Pancreas (tissue), 10 donors: ENCODE data around the gene CGRRF1. TPM values are rescaled to one million over a fixed set of nuclear protein-coding genes. Genes with fewer than 3 reads are reported as not detected.

Experiments
- ATAC-seq, 4 donors: fragments of 200-7000 bp; cut with Tn5 transposase; one replicate each; pipeline versions ENCODE4 v1.8.0 to v1.9.1; 2020; ENCODE audit warnings: mild to moderate bottlenecking in 4 of 4, moderate library complexity in 4 of 4
- DNase-seq, 6 donors: peaks; one replicate each; pipeline ENCODE4 v3.0.0-alpha.2; 2020
- FAIRE-seq: peaks from 2 replicates; lab custom pipeline; 2012; peaks lifted over from hg19 to GRCh38; lab: Jason Lieb, UNC
- H3K27ac ChIP-seq, 4 donors: fragments of 200-600 bp; sonication (generic); 1 replicate in 3 of 4; 2 replicates in 1 of 4; pipeline versions ENCODE4 v1.5.0 to v1.8.0; 2020
- H3K27me3 ChIP-seq, 4 donors: fragments of 200-600 bp; one replicate each; pipeline ENCODE4 v1.8.0; 2021
- H3K36me3 ChIP-seq, 3 donors: fragments of 200-600 bp; sonication (generic) in 1 of 3; one replicate each; pipeline versions ENCODE4 v1.5.0 to v1.8.0; 2020 to 2021
- H3K4me1 ChIP-seq, 3 donors: fragments of 200-600 bp; one replicate each; pipeline ENCODE4 v1.8.0; 2021
- H3K4me3 ChIP-seq, 4 donors: fragments of 200-600 bp; sonication (generic) in 2 of 4; one replicate each; pipeline versions ENCODE4 v1.5.0 to v1.8.0; 2020 to 2021
- H3K9me3 ChIP-seq, 4 donors: fragments of 200-600 bp; one replicate each; pipeline ENCODE4 v1.8.0; 2021
- CTCF ChIP-seq, 4 donors: fragments of 200-600 bp; sonication (generic) in 3 of 4; IDR thresholded peaks; one replicate each; pipeline versions ENCODE4 v1.5.0 to v1.8.0; 2021; ENCODE audit warnings: antibody characterized with exemption in 4 of 4
- WGBS, 2 donors: extraction: QIAGEN DNeasy Blood & Tissue Kit; methylation state at CpG; one replicate each; pipeline ENCODE4 v1.1.7; 2013; 5-methylcytosine and 5-hydroxymethylcytosine counted together
- intact Hi-C, 3 donors: fragments of 100-400 bp; cut with DNase I; formaldehyde crosslinking; loops; one replicate each; pipeline versions ENCODE4 v1.11.1 to v1.14.2; 2022
- polyA plus RNA-seq, 2 donors: library from polyadenylated mRNA; stranded (reverse); fragments of 200-250 nt; gene quantifications; one replicate each; pipeline ENCODE4 v1.2.3, GENCODE V29; 2013
- total RNA-seq, 6 donors: library from RNA; stranded (reverse); fragmentation: NEBNext Ultra II Directional in 4 of 6; extraction: Animal tissue kit (Norgen Biotek cat#: 25700) in 4 of 6; gene quantifications; one replicate each; pipeline versions ENCODE4 v1.2.1 to v1.2.4, GENCODE V29; 2021 to 2023
- donor health status: healthy with polysubstance abuse.
- donor health status: DM: no; HTN: no; CAD: no; lungs with moderate emphysema.
- donor health status: DM: no; HTN: no; CAD: no.
- donor health status: control.
- donor health status: control.
- donor health status: Bipolar disorder and iron deficiency.
- donor health status: DM: yes; HTN: yes; CAD: no.
- donor health status: DM: no; HTN: no; CAD: no.
- donor health status: DM: no; HTN: no; CAD: no.
- donor health status: DM: yes; HTN: yes; CAD: no.

Gene CGRRF1
- total and polyA plus RNA-seq, 8 donors: 8.3 to 17.6 (median 10.6) TPM

GRCh38 chr14:54483073-54483745 lies 26.5 kb upstream of the CGRRF1 start:
- no peak overlapping the region for H3K4me3 ChIP-seq
- WGBS, 2 donors: 90% methylated on average over 8 of the region's 8 CpGs
- no peak for TF ChIP-seq CTCF (IDR thresholded peaks at IDR 0.05)
- no peak overlapping the region for H3K27ac ChIP-seq
- intact Hi-C loops: no loop called here
- ATAC-seq (no peak), FAIRE-seq (no peak), DNase-seq (no peak)
- peaks cover 0 to 8% (median 0%) of the 10 kb centered on the region in 3 donors for H3K36me3 ChIP-seq
- no peaks in the 10 kb centered on the region for H3K27me3 ChIP-seq
- no peaks in the 10 kb centered on the region for H3K9me3 ChIP-seq
- H3K4me1 ChIP-seq: peaks cover 5 to 10% (median 7%) of the 10 kb centered on the region in 3 donors

GRCh38 chr14:54483846-54484245 lies 25.9 kb upstream of the CGRRF1 start:
- no peak for ATAC-seq
- H3K4me3 ChIP-seq: no peak overlapping the region
- no peaks in the 10 kb centered on the region for H3K9me3 ChIP-seq
- peaks cover 0 to 8% (median 0%) of the 10 kb centered on the region in 3 donors for H3K36me3 ChIP-seq
- no peaks in the 10 kb centered on the region for H3K27me3 ChIP-seq
- TF ChIP-seq CTCF (IDR thresholded peaks at IDR 0.05): no peak
- FAIRE-seq: no peak
- no peak overlapping the region for H3K27ac ChIP-seq
- intact Hi-C loops: no loop called here
- peaks cover 5 to 10% (median 7%) of the 10 kb centered on the region in 3 donors for H3K4me1 ChIP-seq
- no peak for DNase-seq

GRCh38 chr14:54486685-54487084 lies 23.0 kb upstream of the CGRRF1 start:
- peaks cover 5 to 10% (median 10%) of the 10 kb centered on the region in 3 donors for H3K4me1 ChIP-seq
- H3K27me3 ChIP-seq: no peaks in the 10 kb centered on the region
- H3K4me3 ChIP-seq: no peak overlapping the region
- intact Hi-C loops: no loop called here
- DNase-seq: no peak
- FAIRE-seq: no peak
- no peak overlapping the region for H3K27ac ChIP-seq
- no peak for TF ChIP-seq CTCF (IDR thresholded peaks at IDR 0.05)
- peaks cover 0 to 5% (median 0%) of the 10 kb centered on the region in 3 donors for H3K36me3 ChIP-seq
- H3K9me3 ChIP-seq: no peaks in the 10 kb centered on the region
- ATAC-seq: no peak
- 97 to 98% methylated on average over 1 of the region's 1 CpG for WGBS, 2 donors

- no peaks in the 10 kb centered on the region for H3K27me3 ChIP-seq
- DNase-seq (no peak), FAIRE-seq (no peak), ATAC-seq (peak in 1 of 4 donors; percentile 14)
- no peak for TF ChIP-seq CTCF (IDR thresholded peaks at IDR 0.05)
- no peaks in the 10 kb centered on the region for H3K36me3 ChIP-seq
- H3K9me3 ChIP-seq: no peaks in the 10 kb centered on the region
- H3K4me3 ChIP-seq: peak overlapping the region in 3 of 4 donors; percentile 76 to 97 (median 86)
- H3K4me1 ChIP-seq: peaks cover 5 to 10% (median 10%) of the 10 kb centered on the region in 3 donors
- H3K27ac ChIP-seq: peak overlapping the region in 2 of 4 donors; percentile 90 to 91
- intact Hi-C loops: no loop called here
- 39 to 46% methylated on average over 4 of the region's 4 CpGs for WGBS, 2 donors
Observed at GRCh38 chr14:54487771-54488170, 21.9 kb upstream of the CGRRF1 start.

GRCh38 chr14:54488318-54488645 lies 21.4 kb upstream of the CGRRF1 start:
- intact Hi-C loops: no loop called here
- WGBS, 2 donors: 0 to 1% methylated on average over 9 of the region's 9 CpGs
- H3K36me3 ChIP-seq: no peaks in the 10 kb centered on the region
- DNase-seq: no peak
- no peaks in the 10 kb centered on the region for H3K9me3 ChIP-seq
- H3K4me3 ChIP-seq: peak overlapping the region; percentile 76 to 97 (median 89)
- peak in 2 of 4 donors; percentile 2 to 26 for ATAC-seq
- peak overlapping the region; percentile 69 to 91 (median 90) for H3K27ac ChIP-seq
- no peak for TF ChIP-seq CTCF (IDR thresholded peaks at IDR 0.05)
- H3K4me1 ChIP-seq: peaks cover 5 to 10% (median 6%) of the 10 kb centered on the region in 3 donors
- H3K27me3 ChIP-seq: no peaks in the 10 kb centered on the region
- no peak for FAIRE-seq
